ENCODE results near the gene MEGF9. TPM values are rescaled to one million over a fixed set of nuclear protein-coding genes. Genes with fewer than 3 reads are reported as not detected.
A peak's percentile ranks its signal among the peaks of the same experiment; 100 is the strongest.

MEGF9 gene
- total and polyA plus RNA-seq, 4 donors = 5.9 to 21.5 (median 12.0) TPM

DNA sequence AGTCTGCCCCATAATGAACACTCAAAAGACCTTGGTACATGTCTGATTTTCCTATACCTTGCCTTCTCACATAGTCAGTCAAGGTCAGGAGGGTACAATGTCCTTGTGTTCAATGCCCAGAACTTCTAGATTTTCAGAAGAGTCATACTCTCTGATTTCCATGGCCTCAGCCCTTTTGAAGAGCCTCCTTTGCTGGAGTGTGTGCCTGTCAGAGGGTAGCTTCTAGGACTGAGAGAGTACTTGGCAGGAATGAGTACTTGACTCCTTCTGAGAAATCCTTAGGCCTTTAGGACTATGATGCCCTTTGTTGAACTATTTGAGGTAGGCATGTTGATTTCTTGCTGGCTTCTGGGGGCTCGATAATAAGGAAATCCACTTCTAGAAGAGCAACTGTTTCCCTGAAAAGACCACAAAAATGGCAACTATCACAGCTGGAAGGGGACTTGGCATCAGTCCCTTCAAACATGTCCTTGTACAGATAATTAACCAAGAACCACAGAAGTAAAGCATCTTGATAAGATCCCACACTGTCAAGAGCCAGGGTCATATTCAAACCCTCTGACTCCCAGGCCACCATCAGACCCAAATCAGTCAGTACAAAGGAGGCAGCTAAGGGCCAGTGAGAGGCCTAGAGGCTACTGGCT, 10.6 kb upstream of the MEGF9 start:
- Histone ChIP-seq H3K4me1 (ENCODE audit: control insufficient read depth in 1 of 2, insufficient read depth in 2 of 2, low read length in 2 of 2) (no peaks in the 10 kb centered on the region), H3K27ac (ENCODE audit: low read depth in 1 of 2, low read length in 2 of 2) (no peak overlapping the region), H3K36me3 (ENCODE audit: control insufficient read depth in 1 of 2, insufficient read depth in 2 of 2, low read length in 1 of 2) (no peaks in the 10 kb centered on the region), H3K27me3 (ENCODE audit: control insufficient read depth in 1 of 2, insufficient read depth in 2 of 2, low read length in 1 of 2) (no peaks in the 10 kb centered on the region), H3K4me3 (ENCODE audit: low read length in 2 of 2) (no peak overlapping the region), H3K9me3 (ENCODE audit: control insufficient read depth, low read length) (no peaks in the 10 kb centered on the region)
- intact Hi-C loops (cut with DNase I) = no loop called here
- no peak for ATAC-seq (ENCODE audit: low FRiP score)
- no peak for DNase-seq
- 92 to 94% methylated on average over 1 of the region's 1 CpG for WGBS, 2 donors

DNA sequence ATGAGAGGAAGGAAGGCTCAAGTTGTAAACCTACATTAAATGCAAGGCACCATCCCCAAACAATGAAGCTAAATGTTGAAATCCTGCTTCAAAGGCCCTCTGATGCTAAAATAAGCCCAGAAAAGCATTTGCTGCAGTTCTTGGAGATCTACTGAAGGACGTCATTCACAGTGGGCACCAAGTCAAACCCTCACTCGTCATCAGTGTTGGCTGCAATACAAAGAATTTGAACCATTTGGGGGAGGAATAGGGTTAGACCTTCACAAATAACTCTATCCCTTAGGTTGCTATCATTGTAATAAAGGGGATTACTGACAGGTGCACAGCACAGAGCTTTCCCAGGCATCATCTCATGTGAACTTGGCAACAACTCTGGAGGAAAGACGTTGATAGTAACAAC, 9.3 kb upstream of the MEGF9 start:
- 2 to 11% methylated on average over 3 of the region's 3 CpGs for WGBS, 2 donors
- no peaks in the 10 kb centered on the region for H3K27me3 ChIP-seq (ENCODE audit: control insufficient read depth in 1 of 2, insufficient read depth in 2 of 2, low read length in 1 of 2)
- no peaks in the 10 kb centered on the region for H3K36me3 ChIP-seq (ENCODE audit: control insufficient read depth in 1 of 2, insufficient read depth in 2 of 2, low read length in 1 of 2)
- H3K4me1 ChIP-seq (ENCODE audit: control insufficient read depth in 1 of 2, insufficient read depth in 2 of 2, low read length in 2 of 2) = no peaks in the 10 kb centered on the region
- ATAC-seq (ENCODE audit: low FRiP score) (no peak), DNase-seq (no peak)
- H3K27ac ChIP-seq (ENCODE audit: low read depth in 1 of 2, low read length in 2 of 2) = no peak overlapping the region
- intact Hi-C loops (cut with DNase I) = no loop called here
- no peaks in the 10 kb centered on the region for H3K9me3 ChIP-seq (ENCODE audit: control insufficient read depth, low read length)
- no peak overlapping the region for H3K4me3 ChIP-seq (ENCODE audit: low read length in 2 of 2)

- Histone ChIP-seq H3K27me3 (ENCODE audit: control insufficient read depth in 1 of 2, insufficient read depth in 2 of 2, low read length in 1 of 2) (no peaks in the 10 kb centered on the region), H3K27ac (ENCODE audit: low read depth in 1 of 2, low read length in 2 of 2) (no peak overlapping the region), H3K4me3 (ENCODE audit: low read length in 2 of 2) (no peak overlapping the region), H3K36me3 (ENCODE audit: control insufficient read depth in 1 of 2, insufficient read depth in 2 of 2, low read length in 1 of 2) (no peaks in the 10 kb centered on the region), H3K9me3 (ENCODE audit: control insufficient read depth, low read length) (no peaks in the 10 kb centered on the region), H3K4me1 (ENCODE audit: control insufficient read depth in 1 of 2, insufficient read depth in 2 of 2, low read length in 2 of 2) (no peaks in the 10 kb centered on the region)
- DNase-seq = no peak
- intact Hi-C loops (cut with DNase I) = no loop called here
- 95 to 97% methylated on average over 4 of the region's 4 CpGs for WGBS, 2 donors
- ATAC-seq (ENCODE audit: low FRiP score) = no peak
Observed at GRCh38 chr9:120720404-120720803, 6.1 kb upstream of the MEGF9 start.

DNA sequence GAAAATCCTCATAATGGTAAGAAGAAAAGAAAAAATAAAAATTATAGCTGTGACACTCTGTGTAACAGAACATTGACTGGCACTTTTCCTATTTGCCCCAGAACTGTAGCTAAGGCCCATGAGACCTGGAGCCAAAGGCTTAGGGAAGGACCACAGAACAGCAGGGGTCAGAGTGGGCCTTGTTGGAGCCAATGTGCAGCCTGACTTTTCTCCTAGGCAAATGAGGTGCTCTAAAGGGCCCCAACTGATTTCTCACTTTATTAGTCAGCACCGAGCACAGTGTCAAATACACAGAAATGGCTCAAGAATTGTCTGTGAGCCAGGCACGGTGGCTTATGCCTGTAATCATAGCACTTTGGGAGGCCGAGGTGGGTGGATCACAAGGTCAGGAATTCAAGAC, 4.0 kb upstream of the MEGF9 start:
- H3K9me3 ChIP-seq (ENCODE audit: control insufficient read depth, low read length) = no peaks in the 10 kb centered on the region
- intact Hi-C loops (cut with DNase I) = loop anchor here in 1 of 2 donors (10.0 kb wide), 1 partner anchor 94 kb away; no protein-coding TSS in a partner anchor
- H3K27me3 ChIP-seq (ENCODE audit: control insufficient read depth in 1 of 2, insufficient read depth in 2 of 2, low read length in 1 of 2) = no peaks in the 10 kb centered on the region
- 62 to 63% methylated on average over 3 of the region's 3 CpGs for WGBS, 2 donors
- no peaks in the 10 kb centered on the region for H3K4me1 ChIP-seq (ENCODE audit: control insufficient read depth in 1 of 2, insufficient read depth in 2 of 2, low read length in 2 of 2)
- DNase-seq (no peak), ATAC-seq (ENCODE audit: low FRiP score) (no peak)
- H3K4me3 ChIP-seq (ENCODE audit: low read length in 2 of 2) = no peak overlapping the region
- no peak overlapping the region for H3K27ac ChIP-seq (ENCODE audit: low read depth in 1 of 2, low read length in 2 of 2)
- H3K36me3 ChIP-seq (ENCODE audit: control insufficient read depth in 1 of 2, insufficient read depth in 2 of 2, low read length in 1 of 2) = no peaks in the 10 kb centered on the region

GRCh38 chr9:120717176-120717575, 2.9 kb upstream of the MEGF9 start:
- WGBS, 2 donors = 88 to 89% methylated on average over 2 of the region's 2 CpGs
- intact Hi-C loops (cut with DNase I) = loop anchor here in 1 of 2 donors (10.0 kb wide), 1 partner anchor 92 kb away; no protein-coding TSS in a partner anchor
- Histone ChIP-seq H3K36me3 (ENCODE audit: control insufficient read depth in 1 of 2, insufficient read depth in 2 of 2, low read length in 1 of 2) (no peaks in the 10 kb centered on the region), H3K4me1 (ENCODE audit: control insufficient read depth in 1 of 2, insufficient read depth in 2 of 2, low read length in 2 of 2) (peaks cover 0 to 4% of the 10 kb centered on the region in 2 donors), H3K4me3 (ENCODE audit: low read length in 2 of 2) (no peak overlapping the region), H3K9me3 (ENCODE audit: control insufficient read depth, low read length) (no peaks in the 10 kb centered on the region), H3K27ac (ENCODE audit: low read depth in 1 of 2, low read length in 2 of 2) (no peak overlapping the region), H3K27me3 (ENCODE audit: control insufficient read depth in 1 of 2, insufficient read depth in 2 of 2, low read length in 1 of 2) (no peaks in the 10 kb centered on the region)
- DNase-seq = no peak
- no peak for ATAC-seq (ENCODE audit: low FRiP score)

GRCh38 chr9:120716483-120716882, 2.2 kb upstream of the MEGF9 start:
- H3K36me3 ChIP-seq (ENCODE audit: control insufficient read depth in 1 of 2, insufficient read depth in 2 of 2, low read length in 1 of 2) = no peaks in the 10 kb centered on the region
- WGBS, 2 donors = 84 to 85% methylated on average over 5 of the region's 5 CpGs
- H3K4me3 ChIP-seq (ENCODE audit: low read length in 2 of 2) = no peak overlapping the region
- DNase-seq = no peak
- H3K27me3 ChIP-seq (ENCODE audit: control insufficient read depth in 1 of 2, insufficient read depth in 2 of 2, low read length in 1 of 2) = no peaks in the 10 kb centered on the region
- no peak overlapping the region for H3K27ac ChIP-seq (ENCODE audit: low read depth in 1 of 2, low read length in 2 of 2)
- H3K4me1 ChIP-seq (ENCODE audit: control insufficient read depth in 1 of 2, insufficient read depth in 2 of 2, low read length in 2 of 2) = peaks cover 0 to 5% of the 10 kb centered on the region in 2 donors
- ATAC-seq (ENCODE audit: low FRiP score) = no peak
- H3K9me3 ChIP-seq (ENCODE audit: control insufficient read depth, low read length) = no peaks in the 10 kb centered on the region
- intact Hi-C loops (cut with DNase I) = loop anchor here in 1 of 2 donors (10.0 kb wide), 1 partner anchor 92 kb away; no protein-coding TSS in a partner anchor

DNA sequence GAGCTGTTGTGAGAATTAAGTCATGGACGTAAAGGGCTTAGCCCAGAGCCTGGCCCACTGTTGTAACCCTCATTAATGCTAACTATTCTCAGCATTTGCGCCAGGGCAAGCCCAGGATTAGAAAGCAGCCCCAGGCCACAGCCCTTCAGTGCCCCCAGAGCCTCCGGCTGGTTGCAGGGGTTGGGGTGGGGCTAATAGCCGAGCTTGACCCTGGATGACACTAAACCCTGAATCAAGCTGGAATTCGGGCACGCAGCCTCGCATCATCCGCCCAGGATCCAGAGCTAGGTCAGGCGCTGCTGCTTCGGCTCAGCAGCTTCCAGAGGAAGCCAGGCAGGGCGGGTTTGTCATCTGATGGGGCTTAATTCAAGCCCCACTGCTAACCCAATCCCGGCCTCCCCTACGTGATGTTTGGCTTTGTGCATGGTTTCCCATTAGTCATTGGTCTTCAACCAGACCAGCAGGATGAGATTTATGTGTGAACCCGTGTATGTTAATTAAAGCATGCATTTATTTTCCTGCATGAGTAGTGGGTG, 1.2 kb upstream of the MEGF9 start:
- Histone ChIP-seq H3K4me3 (ENCODE audit: low read length in 2 of 2) (no peak overlapping the region), H3K27ac (ENCODE audit: low read depth in 1 of 2, low read length in 2 of 2) (no peak overlapping the region), H3K27me3 (ENCODE audit: control insufficient read depth in 1 of 2, insufficient read depth in 2 of 2, low read length in 1 of 2) (no peaks in the 10 kb centered on the region), H3K4me1 (ENCODE audit: control insufficient read depth in 1 of 2, insufficient read depth in 2 of 2, low read length in 2 of 2) (peaks cover 0 to 5% of the 10 kb centered on the region in 2 donors), H3K36me3 (ENCODE audit: control insufficient read depth in 1 of 2, insufficient read depth in 2 of 2, low read length in 1 of 2) (no peaks in the 10 kb centered on the region), H3K9me3 (ENCODE audit: control insufficient read depth, low read length) (no peaks in the 10 kb centered on the region)
- intact Hi-C loops (cut with DNase I) = loop anchor here in 1 of 2 donors (10.0 kb wide), 1 partner anchor 91 kb away; no protein-coding TSS in a partner anchor
- WGBS, 2 donors = 78 to 80% methylated on average over 14 of the region's 14 CpGs
- DNase-seq = peak; percentile 71 to 82
- ATAC-seq (ENCODE audit: low FRiP score) = peak; percentile 9

DNA sequence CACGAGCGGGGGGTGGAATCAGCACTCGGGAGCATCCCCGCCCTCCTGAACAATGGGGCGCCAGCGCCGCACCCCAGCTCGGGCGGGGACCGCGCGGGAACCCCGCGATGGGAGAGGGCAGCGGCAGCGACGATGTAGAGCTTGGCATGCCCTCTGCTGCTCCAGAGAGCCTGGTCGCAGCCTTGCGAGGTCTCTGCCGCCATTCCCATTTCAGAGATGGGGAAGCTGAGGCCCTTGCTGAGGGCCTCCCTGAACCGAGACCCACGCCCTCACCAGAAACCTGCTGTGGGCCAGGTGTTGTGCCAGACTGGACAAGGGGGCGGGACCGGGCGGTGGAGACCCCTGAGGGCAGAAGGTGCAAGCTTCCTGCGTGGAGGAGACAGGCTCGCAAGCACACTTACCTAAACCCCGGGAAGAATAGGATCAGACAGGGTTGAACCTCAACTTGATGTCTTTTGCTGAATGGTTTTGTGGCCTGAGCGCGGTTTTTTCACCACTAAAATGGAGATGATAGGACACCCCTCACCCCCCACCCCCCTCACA, 647 bp upstream of the MEGF9 start:
- Histone ChIP-seq H3K9me3 (ENCODE audit: control insufficient read depth, low read length) (no peaks in the 10 kb centered on the region), H3K36me3 (ENCODE audit: control insufficient read depth in 1 of 2, insufficient read depth in 2 of 2, low read length in 1 of 2) (no peaks in the 10 kb centered on the region), H3K4me3 (ENCODE audit: low read length in 2 of 2) (peak overlapping the region; percentile 38 to 51), H3K27me3 (ENCODE audit: control insufficient read depth in 1 of 2, insufficient read depth in 2 of 2, low read length in 1 of 2) (no peaks in the 10 kb centered on the region), H3K4me1 (ENCODE audit: control insufficient read depth in 1 of 2, insufficient read depth in 2 of 2, low read length in 2 of 2) (peaks cover 0 to 5% of the 10 kb centered on the region in 2 donors), H3K27ac (ENCODE audit: low read depth in 1 of 2, low read length in 2 of 2) (peak overlapping the region in 1 of 2 donors; percentile 53)
- WGBS, 2 donors = 14 to 17% methylated on average over 25 to 30 of the region's 30 CpGs
- intact Hi-C loops (cut with DNase I) = loop anchor here in 1 of 2 donors (1.0 to 10.0 kb wide), 2 partner anchors 18 to 90 kb away; no protein-coding TSS in a partner anchor
- ATAC-seq (ENCODE audit: low FRiP score) (peak; percentile 4), DNase-seq (peak in 1 of 2 donors; percentile 64)

Measured in aorta (tissue), 5 donors.